ENCODE results near the gene SSBP3.

DNA sequence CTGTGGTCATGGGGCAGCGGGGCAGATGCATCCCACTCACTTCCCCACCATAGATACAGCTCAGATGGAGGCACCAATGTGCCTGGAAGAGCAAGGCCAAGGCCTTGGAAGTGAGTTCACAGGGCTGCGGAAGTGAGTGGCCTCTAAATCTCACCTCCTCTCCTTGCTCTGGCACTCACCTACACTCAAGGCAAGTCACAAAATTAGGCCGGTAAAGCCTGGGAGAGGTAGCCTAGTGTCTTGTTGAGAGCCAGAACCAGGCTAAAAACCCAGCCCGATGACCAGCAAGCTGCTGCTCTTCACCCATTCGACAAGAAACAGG, 57.5 kb downstream of the SSBP3 start:
- TF ChIP-seq ZFP30 (CRISPR knock-in tag; IDR thresholded peaks at IDR 0.05): no peak
- no peak for TF ChIP-seq RARB (CRISPR knock-in tag; IDR thresholded peaks at IDR 0.05)
- TF ChIP-seq, protein P1, sequence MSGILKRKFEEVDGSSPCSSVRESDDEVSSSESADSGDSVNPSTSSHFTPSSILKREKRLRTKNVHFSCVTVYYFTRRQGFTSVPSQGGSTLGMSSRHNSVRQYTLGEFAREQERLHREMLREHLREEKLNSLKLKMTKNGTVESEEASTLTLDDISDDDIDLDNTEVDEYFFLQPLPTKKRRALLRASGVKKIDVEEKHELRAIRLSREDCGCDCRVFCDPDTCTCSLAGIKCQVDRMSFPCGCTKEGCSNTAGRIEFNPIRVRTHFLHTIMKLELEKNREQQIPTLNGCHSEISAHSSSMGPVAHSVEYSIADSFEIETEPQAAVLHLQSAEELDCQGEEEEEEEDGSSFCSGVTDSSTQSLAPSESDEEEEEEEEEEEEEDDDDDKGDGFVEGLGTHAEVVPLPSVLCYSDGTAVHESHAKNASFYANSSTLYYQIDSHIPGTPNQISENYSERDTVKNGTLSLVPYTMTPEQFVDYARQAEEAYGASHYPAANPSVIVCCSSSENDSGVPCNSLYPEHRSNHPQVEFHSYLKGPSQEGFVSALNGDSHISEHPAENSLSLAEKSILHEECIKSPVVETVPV (CRISPR knock-in tag; IDR thresholded peaks at IDR 0.05): no peak
- no peak for TF ChIP-seq ZC3H10 (CRISPR knock-in tag; IDR thresholded peaks at IDR 0.05)
- TF ChIP-seq, protein P2, sequence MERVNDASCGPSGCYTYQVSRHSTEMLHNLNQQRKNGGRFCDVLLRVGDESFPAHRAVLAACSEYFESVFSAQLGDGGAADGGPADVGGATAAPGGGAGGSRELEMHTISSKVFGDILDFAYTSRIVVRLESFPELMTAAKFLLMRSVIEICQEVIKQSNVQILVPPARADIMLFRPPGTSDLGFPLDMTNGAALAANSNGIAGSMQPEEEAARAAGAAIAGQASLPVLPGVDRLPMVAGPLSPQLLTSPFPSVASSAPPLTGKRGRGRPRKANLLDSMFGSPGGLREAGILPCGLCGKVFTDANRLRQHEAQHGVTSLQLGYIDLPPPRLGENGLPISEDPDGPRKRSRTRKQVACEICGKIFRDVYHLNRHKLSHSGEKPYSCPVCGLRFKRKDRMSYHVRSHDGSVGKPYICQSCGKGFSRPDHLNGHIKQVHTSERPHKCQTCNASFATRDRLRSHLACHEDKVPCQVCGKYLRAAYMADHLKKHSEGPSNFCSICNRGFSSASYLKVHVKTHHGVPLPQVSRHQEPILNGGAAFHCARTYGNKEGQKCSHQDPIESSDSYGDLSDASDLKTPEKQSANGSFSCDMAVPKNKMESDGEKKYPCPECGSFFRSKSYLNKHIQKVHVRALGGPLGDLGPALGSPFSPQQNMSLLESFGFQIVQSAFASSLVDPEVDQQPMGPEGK (CRISPR knock-in tag; IDR thresholded peaks at IDR 0.05; ENCODE audit: borderline replicate concordance): no peak
- TF ChIP-seq SNAI2 (CRISPR knock-in tag; IDR thresholded peaks at IDR 0.05): no peak
- TF ChIP-seq ARNTL (CRISPR knock-in tag; IDR thresholded peaks at IDR 0.05; ENCODE audit: borderline replicate concordance, low read depth): no peak

Measured in SK-N-SH treated with all-trans-retinoic acid at 6 μM for 48 hours (cell line).